NT2/D1 (cell line): ENCODE results near the gene CX3CL1.

Source experiments
- YY1 ChIP-seq: IDR thresholded peaks from 2 replicates; pipeline ENCODE4 v1.6.1; 2011; ENCODE audit not compliant: insufficient read length, insufficient read depth
- ZNF274 ChIP-seq: IDR thresholded peaks from 2 replicates; pipeline ENCODE4 v1.6.1; 2011; ENCODE audit warnings: mild to moderate bottlenecking, low read depth, low read length

DNA sequence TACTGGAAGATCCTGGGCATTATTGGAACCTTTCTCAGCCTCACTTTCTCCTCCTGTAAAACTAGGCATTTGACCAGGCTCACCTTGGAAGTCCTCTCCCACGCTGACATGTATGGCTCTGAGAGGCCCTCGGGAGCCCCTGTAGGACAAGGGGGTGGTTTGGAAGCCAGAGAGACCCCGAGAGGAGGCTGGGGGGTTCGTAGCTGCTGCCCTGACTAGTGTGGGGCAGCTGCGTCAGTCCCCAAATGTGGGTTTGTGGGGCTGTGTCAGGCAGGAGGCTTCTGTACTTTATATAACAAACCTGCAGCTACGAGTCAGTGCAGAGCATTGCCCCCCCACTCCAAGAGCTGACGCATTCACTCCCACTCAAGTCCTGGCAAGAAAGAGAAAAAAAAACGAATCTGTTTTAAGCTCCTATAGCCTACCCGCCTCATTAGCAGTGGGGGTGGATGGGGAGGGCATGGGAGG, 1.8 kb downstream of the CX3CL1 start:
- TF ChIP-seq YY1 (no peak), ZNF274 (no peak)
